Measurements from ENCODE around the gene BUD31. TPM values are rescaled to one million over a fixed set of nuclear protein-coding genes. Genes with fewer than 3 reads are reported as not detected.
A peak's percentile ranks its signal among the peaks of the same experiment; 100 is the strongest.

Gene BUD31
- total RNA-seq, 1 donor: 124 TPM

- Histone ChIP-seq H3K36me3 (ENCODE audit: insufficient read depth, low read length) (peaks cover 82% of the 10 kb centered on the region), H3K4me1 (ENCODE audit: insufficient read depth, low read length) (no peaks in the 10 kb centered on the region), H3K4me3 (ENCODE audit: insufficient read depth, low read length) (peak overlapping the region; percentile 33), H2AFZ (ENCODE audit: low read length) (no peak overlapping the region), H3K79me2 (ENCODE audit: insufficient read depth, low read length) (peaks cover 31% of the 10 kb centered on the region), H4K20me1 (ENCODE audit: insufficient read depth, low read length) (peaks cover 27% of the 10 kb centered on the region), H3K4me2 (ENCODE audit: insufficient read depth, low read length) (peak overlapping the region; percentile 61), H3K27me3 (ENCODE audit: insufficient read depth, low read length) (no peaks in the 10 kb centered on the region), H3K9me3 (ENCODE audit: low read depth, low read length) (no peaks in the 10 kb centered on the region), H3K27ac (ENCODE audit: low read depth, low read length) (no peak overlapping the region)
- TF ChIP-seq, protein P1, sequence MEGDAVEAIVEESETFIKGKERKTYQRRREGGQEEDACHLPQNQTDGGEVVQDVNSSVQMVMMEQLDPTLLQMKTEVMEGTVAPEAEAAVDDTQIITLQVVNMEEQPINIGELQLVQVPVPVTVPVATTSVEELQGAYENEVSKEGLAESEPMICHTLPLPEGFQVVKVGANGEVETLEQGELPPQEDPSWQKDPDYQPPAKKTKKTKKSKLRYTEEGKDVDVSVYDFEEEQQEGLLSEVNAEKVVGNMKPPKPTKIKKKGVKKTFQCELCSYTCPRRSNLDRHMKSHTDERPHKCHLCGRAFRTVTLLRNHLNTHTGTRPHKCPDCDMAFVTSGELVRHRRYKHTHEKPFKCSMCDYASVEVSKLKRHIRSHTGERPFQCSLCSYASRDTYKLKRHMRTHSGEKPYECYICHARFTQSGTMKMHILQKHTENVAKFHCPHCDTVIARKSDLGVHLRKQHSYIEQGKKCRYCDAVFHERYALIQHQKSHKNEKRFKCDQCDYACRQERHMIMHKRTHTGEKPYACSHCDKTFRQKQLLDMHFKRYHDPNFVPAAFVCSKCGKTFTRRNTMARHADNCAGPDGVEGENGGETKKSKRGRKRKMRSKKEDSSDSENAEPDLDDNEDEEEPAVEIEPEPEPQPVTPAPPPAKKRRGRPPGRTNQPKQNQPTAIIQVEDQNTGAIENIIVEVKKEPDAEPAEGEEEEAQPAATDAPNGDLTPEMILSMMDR (IDR thresholded peaks at IDR 0.05; ENCODE audit: extremely low read depth, low read depth, low read length): no peak
- peak; percentile 84 for DNase-seq (ENCODE audit: insufficient read length, low spot score, missing footprints)
Measured at GRCh38 chr7:99392659-99393354, 16.0 kb upstream of the BUD31 start.

DNA sequence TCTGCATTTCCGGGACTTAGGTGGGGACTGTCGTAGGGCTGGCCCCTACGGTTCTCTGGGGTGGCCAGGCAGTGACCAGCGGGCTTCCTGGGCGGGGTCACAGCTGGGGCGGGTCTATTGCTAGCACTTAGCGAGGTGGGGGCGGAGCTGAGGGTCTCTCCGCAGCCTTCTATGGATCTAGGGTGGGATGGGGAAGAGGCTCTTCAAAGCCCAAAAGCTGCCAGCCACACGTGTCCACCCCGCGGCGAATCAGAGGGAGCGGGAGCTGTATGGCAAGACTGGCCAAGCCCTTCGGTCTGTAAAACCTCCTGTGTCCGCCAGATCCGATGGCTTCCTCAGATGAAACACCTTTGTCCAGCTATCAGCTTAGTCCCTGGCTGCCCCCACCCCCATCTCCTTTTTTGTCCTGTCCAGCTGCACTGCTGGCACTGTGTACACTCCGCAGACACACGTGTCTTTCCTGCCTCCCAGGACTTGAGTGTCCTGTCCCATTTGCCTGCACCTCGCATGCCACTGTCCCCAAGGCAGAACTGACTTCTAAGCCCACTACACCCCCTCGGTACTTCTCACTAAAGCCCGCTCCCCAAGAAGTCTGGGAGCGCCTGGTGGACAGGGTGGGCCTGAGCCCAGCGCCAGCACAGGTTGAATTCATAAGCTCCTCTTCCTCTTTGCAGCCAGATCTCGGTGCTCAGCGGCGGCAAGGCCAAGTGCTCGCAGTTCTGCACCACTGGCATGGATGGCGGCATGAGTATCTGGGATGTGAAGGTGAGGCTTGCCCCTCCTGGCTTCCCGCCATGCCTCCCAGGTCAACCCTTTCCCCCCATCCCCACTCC lies 15.2 kb upstream of the BUD31 start:
- Histone ChIP-seq H3K27ac (ENCODE audit: low read depth, low read length) (no peak overlapping the region), H3K79me2 (ENCODE audit: insufficient read depth, low read length) (peaks cover 31% of the 10 kb centered on the region), H3K4me2 (ENCODE audit: insufficient read depth, low read length) (peak overlapping the region; percentile 61), H4K20me1 (ENCODE audit: insufficient read depth, low read length) (peaks cover 27% of the 10 kb centered on the region), H3K27me3 (ENCODE audit: insufficient read depth, low read length) (no peaks in the 10 kb centered on the region), H3K4me1 (ENCODE audit: insufficient read depth, low read length) (no peaks in the 10 kb centered on the region), H3K4me3 (ENCODE audit: insufficient read depth, low read length) (no peak overlapping the region), H3K36me3 (ENCODE audit: insufficient read depth, low read length) (peaks cover 79% of the 10 kb centered on the region), H2AFZ (ENCODE audit: low read length) (no peak overlapping the region), H3K9me3 (ENCODE audit: low read depth, low read length) (no peaks in the 10 kb centered on the region)
- DNase-seq (ENCODE audit: insufficient read length, low spot score, missing footprints): peak; percentile 85
- TF ChIP-seq, protein P1 (IDR thresholded peaks at IDR 0.05; ENCODE audit: extremely low read depth, low read depth, low read length): no peak

DNA sequence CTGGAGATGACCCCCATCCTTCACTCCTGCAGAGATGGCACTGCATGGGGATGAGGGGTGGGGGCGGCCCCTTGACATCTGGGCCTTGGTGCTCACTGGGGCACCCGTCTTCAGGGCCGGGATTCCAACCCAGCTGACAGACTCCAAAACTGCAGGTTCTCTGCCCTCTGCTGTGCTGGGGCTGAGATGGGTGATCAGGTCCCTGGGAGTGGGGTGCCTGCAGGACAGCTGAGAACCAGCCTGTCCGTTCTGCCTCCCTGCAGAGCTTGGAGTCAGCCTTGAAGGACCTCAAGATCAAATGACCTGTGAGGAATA lies 14.6 kb upstream of the BUD31 start:
- TF ChIP-seq, protein P1 (IDR thresholded peaks at IDR 0.05; ENCODE audit: extremely low read depth, low read depth, low read length): no peak
- Histone ChIP-seq H3K4me1 (ENCODE audit: insufficient read depth, low read length) (no peaks in the 10 kb centered on the region), H4K20me1 (ENCODE audit: insufficient read depth, low read length) (peaks cover 27% of the 10 kb centered on the region), H3K4me2 (ENCODE audit: insufficient read depth, low read length) (no peak overlapping the region), H3K79me2 (ENCODE audit: insufficient read depth, low read length) (peaks cover 31% of the 10 kb centered on the region), H3K36me3 (ENCODE audit: insufficient read depth, low read length) (peaks cover 79% of the 10 kb centered on the region), H3K27me3 (ENCODE audit: insufficient read depth, low read length) (no peaks in the 10 kb centered on the region), H3K4me3 (ENCODE audit: insufficient read depth, low read length) (no peak overlapping the region), H2AFZ (ENCODE audit: low read length) (no peak overlapping the region), H3K27ac (ENCODE audit: low read depth, low read length) (no peak overlapping the region), H3K9me3 (ENCODE audit: low read depth, low read length) (no peaks in the 10 kb centered on the region)
- peak; percentile 68 for DNase-seq (ENCODE audit: insufficient read length, low spot score, missing footprints)

Data from osteoblast (primary cell).